HG03457 (cell line): ENCODE measurements around the gene NKAP.
A peak's percentile ranks its signal among the peaks of the same experiment; 100 is the strongest.
"Not testable (repeated sequence)": the region's sequence is repeated elsewhere in the genome, so short reads cannot be mapped to it uniquely, and the experiment has no call there.

Source experiments
- ATAC-seq: cut with Tn5 transposase; IDR thresholded peaks from one replicate; pipeline ENCODE4 v1.9.1; 2021; ENCODE audit warnings: moderate number of reproducible peaks; ENCODE audit not compliant: unreplicated experiment

Gene NKAP

DNA sequence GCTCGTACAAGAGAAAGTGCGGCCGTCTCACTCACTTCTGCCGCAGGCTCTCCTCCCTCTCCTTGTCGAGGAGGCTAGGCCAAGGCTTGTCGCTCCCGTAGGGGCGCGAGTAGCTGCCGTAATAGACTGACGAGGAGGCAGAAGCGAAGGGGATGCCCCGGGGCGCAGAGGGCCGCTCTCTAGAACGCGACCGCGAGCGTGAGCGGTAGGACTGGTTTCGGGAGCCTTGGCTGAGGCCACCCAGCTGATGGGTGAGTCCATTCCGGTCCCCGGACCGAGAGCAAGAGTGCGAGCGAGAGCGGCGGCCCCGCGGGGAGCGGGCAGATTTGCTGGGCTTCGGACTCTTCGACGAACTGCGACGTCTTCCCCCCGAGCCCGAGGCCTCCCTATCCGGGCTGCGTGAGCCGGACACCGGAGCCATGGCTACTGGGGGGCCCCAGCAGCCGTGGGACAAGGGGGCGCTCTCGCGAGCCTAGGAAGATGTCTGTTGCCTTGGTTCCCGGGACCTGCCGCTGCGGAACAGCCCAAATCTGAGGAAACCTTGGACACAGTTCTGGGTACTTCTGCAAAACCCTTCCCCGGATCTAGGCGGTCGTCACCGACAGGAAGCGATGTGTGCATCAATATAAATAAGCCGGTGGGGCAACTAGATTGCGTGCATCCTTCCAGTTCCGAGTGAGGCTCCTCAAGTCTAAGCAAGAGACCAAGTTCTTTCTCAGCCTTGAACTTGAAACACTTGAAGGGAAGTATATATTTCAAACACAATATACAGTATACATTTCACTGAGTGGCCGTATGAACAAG lies at the start of gene NKAP:
Gene NKAP, minus strand, starts transcription at position 567 of the 804 bp plus-strand sequence. Its CDS starts 146 bp downstream, at position 421.
- peak; percentile 74 for ATAC-seq

GRCh38 chrX:119991005-119991787 lies 47.6 kb upstream of the NKAP start:
- no peak for ATAC-seq

GRCh38 chrX:119990556-119991004 lies 47.0 kb upstream of the NKAP start:
- ATAC-seq: no peak

- ATAC-seq: no peak
Observed at GRCh38 chrX:119989905-119990555, 46.5 kb upstream of the NKAP start.

DNA sequence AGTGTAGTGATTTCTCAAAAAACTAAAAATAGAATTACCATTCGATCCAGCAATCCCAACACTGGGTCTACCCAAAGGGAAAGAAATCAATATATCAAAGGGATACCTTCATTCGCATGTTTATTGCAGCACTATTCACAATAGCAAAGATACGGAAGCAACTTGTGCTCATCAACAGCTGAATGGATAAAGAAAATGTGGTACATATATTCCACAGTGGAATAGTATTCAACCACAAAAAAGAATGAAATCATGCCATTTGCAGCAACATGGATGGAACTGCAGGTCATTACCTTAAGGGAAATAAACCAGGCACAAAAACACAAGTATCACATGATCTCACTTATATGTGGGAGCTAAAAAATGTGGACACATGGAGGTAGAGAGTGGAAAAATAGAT lies 42.7 kb upstream of the NKAP start:
- no peak for ATAC-seq

DNA sequence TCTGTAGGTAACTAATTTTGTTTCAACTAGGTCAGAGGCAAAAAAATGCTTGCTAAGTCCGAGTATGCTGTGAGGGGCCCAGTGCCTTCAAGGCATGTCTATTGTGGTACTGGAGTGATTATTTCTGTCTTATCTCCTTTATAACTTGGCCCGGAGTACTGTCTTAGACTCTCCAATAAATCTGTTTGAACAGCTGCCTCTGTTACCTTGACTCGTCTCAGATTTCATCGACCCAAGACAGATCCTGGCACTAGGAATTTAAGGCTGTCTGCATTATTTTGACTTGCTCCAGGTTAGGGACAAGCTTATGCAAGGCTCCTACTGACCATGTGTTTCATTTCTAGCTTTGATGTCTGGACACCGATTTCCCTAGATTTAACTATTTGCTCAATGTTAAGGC lies 41.1 kb upstream of the NKAP start:
- ATAC-seq: no peak

DNA sequence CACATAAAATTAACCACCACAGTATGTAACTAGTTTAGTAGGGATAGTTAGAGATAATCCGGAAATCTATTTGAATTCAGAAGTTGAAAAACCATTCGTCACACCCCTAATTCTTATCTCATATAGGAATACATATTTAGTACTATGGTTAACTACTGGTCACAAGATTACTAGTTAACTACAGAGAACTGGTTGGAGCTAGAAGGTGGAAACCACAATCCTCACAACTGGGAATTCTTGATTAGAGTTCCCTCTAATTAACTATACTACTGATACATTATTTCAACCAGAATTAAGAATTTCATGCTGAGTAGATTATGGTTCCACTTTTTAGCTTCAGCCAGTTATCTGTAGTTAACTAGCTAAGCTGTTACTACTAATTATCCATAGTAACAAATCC lies 39.9 kb upstream of the NKAP start:
- ATAC-seq: no peak

GRCh38 chrX:119982145-119982544 lies 38.6 kb upstream of the NKAP start:
- ATAC-seq: no peak

GRCh38 chrX:119981286-119982070 lies 37.9 kb upstream of the NKAP start:
- ATAC-seq: no peak

DNA sequence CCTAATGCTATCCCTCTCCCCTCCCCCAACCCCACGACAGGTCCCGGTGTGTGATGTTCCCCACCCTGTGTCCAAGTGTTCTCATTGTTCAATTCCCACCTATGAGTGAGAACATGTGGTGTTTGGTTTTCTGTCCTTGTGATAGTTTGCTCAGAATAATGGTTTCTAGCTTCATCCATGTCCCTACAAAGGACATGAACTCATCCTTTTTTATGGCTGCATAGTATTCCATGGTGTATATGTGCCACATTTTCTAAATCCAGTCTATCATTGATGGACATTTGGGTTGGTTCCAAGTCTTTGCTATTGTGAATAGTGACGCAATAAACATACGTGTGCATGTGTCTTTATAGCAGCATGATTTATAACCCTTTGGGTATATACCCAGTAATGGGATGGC lies 33.6 kb upstream of the NKAP start:
- ATAC-seq: not testable (repeated sequence)

DNA sequence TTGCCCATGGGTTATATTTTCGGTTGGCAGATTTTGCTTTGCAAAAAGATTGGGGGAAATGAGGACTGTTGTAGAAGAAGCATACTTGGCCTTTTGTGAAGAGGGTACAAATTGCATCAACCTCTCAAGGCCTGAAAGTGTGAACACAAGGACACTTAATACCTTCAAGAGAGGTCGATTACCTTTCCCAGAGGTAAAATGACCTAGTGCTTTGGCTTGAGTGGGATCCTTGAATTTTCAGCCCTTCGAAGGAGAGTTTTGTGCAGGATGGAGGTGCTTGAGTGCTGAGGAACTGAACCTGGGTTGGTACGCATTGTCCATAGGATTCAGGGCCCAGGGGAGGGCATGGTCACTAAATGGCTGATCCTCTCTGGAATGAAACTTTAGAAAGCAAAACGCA lies 27.6 kb upstream of the NKAP start:
- no peak for ATAC-seq

GRCh38 chrX:119970574-119970973 lies 27.0 kb upstream of the NKAP start:
- no peak for ATAC-seq

DNA sequence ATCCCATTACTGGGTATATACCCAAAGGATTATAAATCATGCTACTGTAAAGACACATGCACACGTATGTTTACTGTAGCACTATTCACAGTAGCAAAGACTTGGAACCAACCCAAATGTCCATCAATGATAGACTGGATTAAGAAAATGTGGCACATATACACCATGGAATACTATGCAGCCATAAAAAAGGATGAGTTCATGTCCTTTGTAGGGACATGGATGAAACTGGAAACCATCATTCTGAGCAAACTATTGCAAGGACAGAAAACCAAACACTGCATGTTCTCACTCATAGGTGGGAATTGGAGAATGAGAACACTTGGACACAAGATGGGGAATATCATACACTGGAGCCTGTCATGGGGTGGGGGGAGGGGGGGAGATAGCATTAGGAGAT lies 23.3 kb upstream of the NKAP start:
- not testable (repeated sequence) for ATAC-seq

DNA sequence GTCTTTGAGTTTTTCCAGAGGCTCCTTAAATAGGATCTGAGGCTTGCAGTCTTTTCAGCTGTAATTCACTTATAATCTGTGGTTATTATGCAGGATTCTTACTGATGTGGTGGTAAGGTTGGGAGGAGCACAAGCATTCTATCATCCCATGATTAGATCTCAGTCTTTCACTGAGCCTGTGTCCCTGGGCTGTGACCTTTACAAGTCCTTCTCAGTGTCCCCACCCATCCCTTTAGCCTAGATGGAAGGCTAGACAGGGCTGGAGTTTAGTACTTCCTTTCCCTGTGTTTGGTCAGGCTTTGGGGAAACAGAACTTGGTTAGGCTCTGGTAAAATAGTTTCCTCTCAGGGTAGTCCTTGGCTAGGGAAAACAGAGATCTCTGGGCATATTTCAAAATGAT lies 17.1 kb upstream of the NKAP start:
- no peak for ATAC-seq

- ATAC-seq: not testable (repeated sequence)
Observed at GRCh38 chrX:119955807-119956570, 12.4 kb upstream of the NKAP start.

DNA sequence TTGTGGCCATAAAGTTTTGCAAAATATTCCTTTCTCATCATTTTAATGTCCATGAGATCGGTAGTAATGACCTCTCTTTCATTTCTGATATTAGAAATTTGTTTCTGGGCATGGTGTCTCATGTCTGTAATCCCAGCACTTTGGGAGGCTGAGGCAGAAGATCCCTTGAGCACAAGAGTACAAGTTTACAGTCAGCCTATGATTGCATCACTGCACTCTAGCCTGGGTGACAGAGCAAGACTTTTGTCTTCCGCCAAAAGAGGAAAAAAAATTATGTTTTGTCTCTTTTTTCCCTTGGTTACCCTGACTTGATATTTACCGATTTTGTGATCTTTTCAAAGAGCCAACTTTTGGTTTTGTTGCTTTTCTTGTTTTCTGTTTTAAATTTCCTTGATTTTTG lies 10.8 kb upstream of the NKAP start:
- no peak for ATAC-seq

DNA sequence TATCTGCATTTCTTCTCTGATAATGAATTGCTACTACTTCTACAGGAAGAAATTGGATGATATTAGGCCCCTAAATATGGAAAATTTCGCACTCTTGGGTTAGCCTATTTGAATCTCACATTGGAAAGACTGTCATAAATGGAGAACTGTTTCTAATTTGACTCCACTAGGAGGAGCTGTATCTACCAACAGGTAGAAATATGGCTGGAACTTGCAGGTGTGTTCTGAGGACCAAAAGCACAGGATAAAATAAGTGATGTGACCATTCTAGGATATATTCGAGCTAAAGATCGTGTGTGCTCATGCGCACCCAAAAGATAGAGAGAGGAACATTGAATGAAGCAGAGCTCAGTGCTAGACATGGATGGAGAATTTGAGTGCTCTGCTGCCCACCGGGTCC lies 4.8 kb upstream of the NKAP start:
- no peak for ATAC-seq

DNA sequence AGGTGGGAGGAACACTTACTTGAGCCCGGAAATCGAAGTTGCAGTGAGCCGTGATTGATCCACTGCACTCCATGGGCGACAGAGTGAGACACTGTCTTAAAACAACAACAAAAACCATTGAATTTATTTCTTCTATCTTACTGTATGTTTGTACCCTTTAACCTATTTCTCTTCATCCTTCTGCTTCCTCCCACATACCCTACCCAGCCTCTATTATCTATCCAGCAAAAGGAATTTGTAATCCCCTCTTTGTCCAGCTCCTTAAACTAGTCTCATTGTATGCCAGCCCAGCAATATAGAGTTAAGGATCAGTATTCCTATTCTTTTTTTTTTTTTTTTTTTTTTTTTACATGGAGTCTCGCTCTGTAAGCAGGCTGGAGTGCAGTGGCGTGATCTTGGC lies 1.9 kb upstream of the NKAP start:
- ATAC-seq: no peak

DNA sequence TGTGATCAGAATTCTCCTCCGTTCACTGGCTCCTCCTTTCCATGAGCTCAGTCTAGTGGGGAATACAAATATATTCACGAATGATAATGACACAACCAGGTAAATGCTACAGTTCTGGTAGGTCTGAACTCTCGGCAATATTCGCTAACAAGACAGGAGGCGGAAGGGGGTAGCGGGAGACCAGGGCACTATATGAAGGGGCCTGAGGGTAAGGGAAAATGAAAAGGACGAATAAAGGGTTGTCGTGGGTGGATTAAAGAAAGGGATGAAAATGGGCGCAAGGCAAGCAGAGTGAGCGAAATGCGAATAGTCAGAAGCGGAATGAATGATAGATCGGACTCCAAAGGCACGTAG lies 743 bp downstream of the NKAP start:
- peak; percentile 11 for ATAC-seq

DNA sequence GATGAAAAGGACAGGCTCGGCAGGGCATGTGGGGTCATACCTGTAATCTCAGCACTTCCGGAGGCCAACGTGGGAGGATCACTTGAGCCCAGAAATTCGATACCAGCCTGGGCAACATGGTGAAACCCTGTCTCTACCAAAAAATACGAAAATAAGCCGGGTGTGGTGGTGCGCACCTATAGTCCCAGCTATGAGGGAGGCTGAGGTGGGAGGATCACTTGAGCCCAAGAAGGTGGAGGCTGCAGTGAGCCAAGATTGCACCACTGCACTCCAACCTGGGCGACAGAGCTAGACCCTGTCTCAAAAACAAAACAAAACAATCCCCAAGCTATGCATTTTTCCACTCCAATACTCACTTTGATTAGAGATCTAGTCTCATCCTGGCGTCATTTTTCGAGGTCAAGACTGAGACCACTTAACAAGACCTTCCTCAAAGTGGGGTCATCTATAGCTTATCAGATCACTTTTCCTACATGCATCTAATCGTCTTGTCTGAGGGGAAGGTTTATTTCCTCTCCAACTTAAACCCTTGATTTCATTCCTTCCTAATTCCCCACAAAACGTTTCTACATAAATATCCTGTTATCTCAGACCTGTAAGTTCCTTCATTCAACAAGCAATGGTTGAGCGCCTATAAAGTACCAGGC lies 1.3 kb downstream of the NKAP start:
- ATAC-seq: no peak
